GM12873 (cell line): ENCODE data around the gene CGB7.
A peak's percentile ranks its signal among the peaks of the same experiment; 100 is the strongest.

Experiments
- TF ChIP-seq, protein P1 (sequence below): IDR thresholded peaks from 2 replicates; pipeline ENCODE4 v1.5.1; 2012; ENCODE audit warnings: low read depth, mild to moderate bottlenecking, moderate library complexity, low read length, control low read depth; ENCODE audit not compliant: insufficient read depth; ENCODE audit errors: missing control alignments

Gene CGB7

GRCh38 chr19:49019242-49019932 is 38.2 kb downstream of the CGB7 start:
- TF ChIP-seq, protein P1, sequence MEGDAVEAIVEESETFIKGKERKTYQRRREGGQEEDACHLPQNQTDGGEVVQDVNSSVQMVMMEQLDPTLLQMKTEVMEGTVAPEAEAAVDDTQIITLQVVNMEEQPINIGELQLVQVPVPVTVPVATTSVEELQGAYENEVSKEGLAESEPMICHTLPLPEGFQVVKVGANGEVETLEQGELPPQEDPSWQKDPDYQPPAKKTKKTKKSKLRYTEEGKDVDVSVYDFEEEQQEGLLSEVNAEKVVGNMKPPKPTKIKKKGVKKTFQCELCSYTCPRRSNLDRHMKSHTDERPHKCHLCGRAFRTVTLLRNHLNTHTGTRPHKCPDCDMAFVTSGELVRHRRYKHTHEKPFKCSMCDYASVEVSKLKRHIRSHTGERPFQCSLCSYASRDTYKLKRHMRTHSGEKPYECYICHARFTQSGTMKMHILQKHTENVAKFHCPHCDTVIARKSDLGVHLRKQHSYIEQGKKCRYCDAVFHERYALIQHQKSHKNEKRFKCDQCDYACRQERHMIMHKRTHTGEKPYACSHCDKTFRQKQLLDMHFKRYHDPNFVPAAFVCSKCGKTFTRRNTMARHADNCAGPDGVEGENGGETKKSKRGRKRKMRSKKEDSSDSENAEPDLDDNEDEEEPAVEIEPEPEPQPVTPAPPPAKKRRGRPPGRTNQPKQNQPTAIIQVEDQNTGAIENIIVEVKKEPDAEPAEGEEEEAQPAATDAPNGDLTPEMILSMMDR = peak; percentile 12

DNA sequence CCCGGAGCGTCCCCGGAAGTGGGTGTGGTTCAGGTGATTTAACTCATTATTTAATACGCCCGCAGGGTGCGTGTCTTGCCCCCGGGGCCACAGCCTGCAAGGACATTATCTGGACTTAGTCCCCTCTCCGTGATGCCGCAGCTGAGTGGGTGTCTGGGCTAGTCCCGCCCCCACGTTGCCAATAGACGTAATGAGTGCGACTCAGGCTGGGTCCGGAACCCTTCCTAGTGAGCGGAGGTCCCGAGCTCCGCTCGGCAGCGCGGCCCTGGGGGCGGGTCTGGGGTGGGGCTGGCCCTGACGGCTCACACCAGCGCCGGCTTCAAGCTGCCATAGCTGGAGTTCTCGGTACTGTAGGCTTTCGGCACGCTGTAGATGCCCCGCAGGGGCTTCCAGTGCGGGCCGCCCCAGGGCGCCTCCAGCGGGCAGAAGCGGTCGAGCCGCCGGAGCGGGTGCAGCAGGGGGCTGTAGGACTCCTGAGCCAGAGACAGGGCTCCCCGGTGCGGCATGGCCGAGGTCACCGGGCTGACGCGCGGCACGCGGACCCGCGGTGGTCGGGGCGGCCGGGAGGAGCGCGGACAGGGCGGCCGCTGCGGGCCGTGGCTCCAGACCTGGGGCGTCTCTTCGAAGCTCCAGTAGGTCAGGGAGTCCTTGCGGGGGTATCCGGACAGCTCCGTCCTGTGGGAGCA is 39.7 kb downstream of the CGB7 start:
- TF ChIP-seq, protein P1 = peak; percentile 73

DNA sequence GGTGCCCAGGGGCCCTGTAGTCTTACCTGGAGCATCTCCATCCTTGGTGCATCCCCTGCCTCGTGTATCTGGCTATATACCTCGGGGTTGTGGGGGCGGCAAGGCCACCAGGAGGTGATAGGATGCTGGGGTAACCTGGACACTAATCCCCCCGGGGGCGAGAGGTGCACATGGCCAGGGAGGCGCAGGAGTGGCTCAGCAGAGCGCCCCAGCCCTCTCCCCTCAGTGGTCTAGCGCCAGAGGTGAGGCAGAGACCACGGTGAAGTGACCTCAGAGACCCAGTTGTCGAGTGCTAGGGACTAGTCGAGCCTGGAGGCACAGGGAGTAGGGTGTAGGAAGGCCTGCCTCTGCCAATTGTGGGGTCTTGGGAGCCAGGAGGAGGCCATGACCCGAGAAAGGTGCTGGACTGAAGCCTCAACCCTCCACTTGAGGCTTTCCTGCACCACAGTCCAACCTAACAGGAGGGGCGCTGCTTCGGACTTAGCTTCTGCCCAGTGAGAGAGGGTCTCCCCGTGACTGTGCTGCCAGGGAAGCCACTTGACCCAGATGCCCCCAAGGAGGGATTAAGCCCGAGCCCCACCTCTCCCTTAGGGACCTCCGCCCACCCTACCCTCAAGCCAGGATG is 40.4 kb downstream of the CGB7 start, which contains the start of gene LHB:
TSS of gene LHB (minus strand) at position 51 of the 625 bp plus-strand sequence. CDS start at position 41, 10 bp downstream.
- TF ChIP-seq, protein P1 = no peak

GRCh38 chr19:49016067-49016839 is 41.3 kb downstream of the CGB7 start:
- TF ChIP-seq, protein P1 = no peak

DNA sequence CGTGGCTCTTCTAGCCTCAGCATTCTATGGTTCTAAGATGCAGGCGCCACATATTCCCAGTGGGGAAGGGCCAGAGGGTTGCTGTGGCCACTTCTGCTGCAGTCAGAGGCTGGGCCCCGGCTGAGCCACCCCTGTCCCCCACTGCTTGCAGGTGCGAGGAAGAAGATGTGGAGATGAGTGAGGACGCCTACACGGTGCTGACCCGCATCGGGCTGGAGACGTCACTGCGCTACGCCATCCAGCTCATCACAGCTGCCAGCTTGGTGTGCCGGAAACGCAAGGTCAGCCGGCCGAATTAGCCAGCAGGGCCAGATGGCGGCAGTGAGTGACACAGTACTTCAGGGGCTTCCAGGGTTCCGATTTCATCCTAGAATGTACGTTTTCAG is 42.7 kb downstream of the CGB7 start:
- TF ChIP-seq, protein P1 = no peak

DNA sequence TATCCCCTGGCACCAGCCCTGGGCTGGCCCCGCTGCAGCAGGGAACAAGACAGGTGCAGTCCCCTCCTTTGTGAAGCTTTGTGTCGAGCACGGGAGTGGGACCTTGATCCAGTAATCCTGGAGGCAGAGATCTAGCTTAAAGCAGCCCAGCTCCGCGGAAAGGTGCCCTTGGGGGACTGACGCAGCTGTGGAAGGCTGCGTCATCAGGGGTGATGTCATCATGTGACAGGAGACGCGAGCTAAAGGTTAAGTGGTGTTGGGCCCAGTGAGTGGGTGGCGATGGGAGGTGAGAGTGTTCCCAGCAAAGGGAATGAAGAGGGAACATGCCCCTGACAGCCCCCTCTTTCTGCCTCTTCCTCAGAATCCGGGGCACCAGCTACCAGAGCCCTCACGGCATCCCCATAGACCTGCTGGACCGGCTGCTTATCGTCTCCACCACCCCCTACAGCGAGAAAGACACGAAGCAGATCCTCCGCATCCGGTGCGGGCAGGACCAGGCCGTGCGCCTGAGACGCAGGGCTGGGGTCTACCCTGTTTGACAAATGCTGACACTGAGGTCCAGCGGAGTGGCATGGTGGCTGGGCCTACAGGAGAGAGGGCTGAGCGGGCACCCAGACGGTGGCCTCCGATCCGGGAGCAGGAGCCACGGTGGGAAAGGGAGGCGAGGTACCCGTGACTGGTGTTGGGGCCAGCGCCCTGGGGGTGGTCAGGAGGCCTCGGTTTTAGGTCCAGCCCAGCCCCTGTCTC is 43.3 kb downstream of the CGB7 start:
- TF ChIP-seq, protein P1 = no peak

DNA sequence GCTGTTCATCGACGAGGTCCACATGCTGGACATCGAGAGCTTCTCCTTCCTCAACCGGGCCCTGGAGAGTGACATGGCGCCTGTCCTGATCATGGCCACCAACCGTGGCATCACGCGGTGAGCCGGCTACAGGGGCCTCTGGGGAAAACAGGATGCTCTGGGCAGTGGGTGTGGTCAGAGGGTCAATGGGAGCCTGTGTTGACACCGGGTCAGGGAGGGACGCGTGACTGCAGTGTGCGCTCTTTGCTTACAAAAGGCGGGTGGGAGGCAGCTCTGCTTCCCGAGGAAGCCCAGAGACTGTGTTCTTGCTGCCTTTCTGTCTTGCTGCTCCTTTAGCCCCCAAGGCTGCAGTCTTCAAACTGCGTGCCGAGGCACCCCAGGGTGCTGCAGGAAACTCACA is 46.4 kb downstream of the CGB7 start:
- TF ChIP-seq, protein P1 = no peak
